NB4 (cell line): ENCODE data around the gene UPB1.

ENCODE experiments used
- DNase-seq: peaks from one replicate; pipeline ENCODE4 v3.0.0; 2010; ENCODE audit warnings: low read depth
- H3K4me3 ChIP-seq: one replicate; pipeline ENCODE4 v1.5.1; 2011; ENCODE audit warnings: mild to moderate bottlenecking, low read depth, low read length, moderate library complexity
- MYC ChIP-seq: IDR thresholded peaks from 2 replicates; pipeline ENCODE4 v1.6.1; 2011; ENCODE audit warnings: low read depth, low read length
- POLR2A ChIP-seq: IDR thresholded peaks from 2 replicates; pipeline ENCODE4 v1.6.1; 2011; ENCODE audit warnings: mild to moderate bottlenecking; ENCODE audit not compliant: insufficient read length; ENCODE audit errors: extremely low read depth
- TF ChIP-seq, protein P1 (sequence below): IDR thresholded peaks from 2 replicates; pipeline ENCODE4 v1.6.1; 2011; ENCODE audit warnings: low read depth, low read length
- TF ChIP-seq, protein P2 (sequence below): IDR thresholded peaks from one replicate; pipeline ENCODE4 v1.5.1; 2012; ENCODE audit warnings: low read depth, low read length

UPB1 gene

DNA sequence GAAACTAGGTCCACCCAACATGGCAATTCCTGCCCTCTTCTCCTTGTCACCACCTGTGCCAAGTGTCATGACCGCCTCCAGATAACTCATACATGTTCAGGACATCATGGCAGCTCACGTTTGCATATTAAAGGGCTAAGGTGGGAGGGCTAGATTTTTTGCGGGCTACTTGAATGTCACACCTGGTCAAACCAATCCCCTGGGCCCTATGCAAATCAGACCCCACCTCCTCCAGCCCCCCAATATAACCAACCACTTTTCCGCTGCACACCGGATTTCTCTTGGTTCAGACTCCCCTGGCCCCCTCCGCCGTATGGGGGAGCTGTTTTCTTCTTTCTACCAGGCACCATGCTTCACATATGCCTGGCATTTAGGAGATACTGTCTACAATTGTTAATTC, 12.6 kb downstream of the UPB1 start:
- DNase-seq = no peak
- no peak overlapping the region for H3K4me3 ChIP-seq
- TF ChIP-seq POLR2A = no peak
- TF ChIP-seq, protein P1, sequence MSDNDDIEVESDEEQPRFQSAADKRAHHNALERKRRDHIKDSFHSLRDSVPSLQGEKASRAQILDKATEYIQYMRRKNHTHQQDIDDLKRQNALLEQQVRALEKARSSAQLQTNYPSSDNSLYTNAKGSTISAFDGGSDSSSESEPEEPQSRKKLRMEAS = no peak
- no peak for TF ChIP-seq MYC
- TF ChIP-seq, protein P2, sequence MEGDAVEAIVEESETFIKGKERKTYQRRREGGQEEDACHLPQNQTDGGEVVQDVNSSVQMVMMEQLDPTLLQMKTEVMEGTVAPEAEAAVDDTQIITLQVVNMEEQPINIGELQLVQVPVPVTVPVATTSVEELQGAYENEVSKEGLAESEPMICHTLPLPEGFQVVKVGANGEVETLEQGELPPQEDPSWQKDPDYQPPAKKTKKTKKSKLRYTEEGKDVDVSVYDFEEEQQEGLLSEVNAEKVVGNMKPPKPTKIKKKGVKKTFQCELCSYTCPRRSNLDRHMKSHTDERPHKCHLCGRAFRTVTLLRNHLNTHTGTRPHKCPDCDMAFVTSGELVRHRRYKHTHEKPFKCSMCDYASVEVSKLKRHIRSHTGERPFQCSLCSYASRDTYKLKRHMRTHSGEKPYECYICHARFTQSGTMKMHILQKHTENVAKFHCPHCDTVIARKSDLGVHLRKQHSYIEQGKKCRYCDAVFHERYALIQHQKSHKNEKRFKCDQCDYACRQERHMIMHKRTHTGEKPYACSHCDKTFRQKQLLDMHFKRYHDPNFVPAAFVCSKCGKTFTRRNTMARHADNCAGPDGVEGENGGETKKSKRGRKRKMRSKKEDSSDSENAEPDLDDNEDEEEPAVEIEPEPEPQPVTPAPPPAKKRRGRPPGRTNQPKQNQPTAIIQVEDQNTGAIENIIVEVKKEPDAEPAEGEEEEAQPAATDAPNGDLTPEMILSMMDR = no peak

DNA sequence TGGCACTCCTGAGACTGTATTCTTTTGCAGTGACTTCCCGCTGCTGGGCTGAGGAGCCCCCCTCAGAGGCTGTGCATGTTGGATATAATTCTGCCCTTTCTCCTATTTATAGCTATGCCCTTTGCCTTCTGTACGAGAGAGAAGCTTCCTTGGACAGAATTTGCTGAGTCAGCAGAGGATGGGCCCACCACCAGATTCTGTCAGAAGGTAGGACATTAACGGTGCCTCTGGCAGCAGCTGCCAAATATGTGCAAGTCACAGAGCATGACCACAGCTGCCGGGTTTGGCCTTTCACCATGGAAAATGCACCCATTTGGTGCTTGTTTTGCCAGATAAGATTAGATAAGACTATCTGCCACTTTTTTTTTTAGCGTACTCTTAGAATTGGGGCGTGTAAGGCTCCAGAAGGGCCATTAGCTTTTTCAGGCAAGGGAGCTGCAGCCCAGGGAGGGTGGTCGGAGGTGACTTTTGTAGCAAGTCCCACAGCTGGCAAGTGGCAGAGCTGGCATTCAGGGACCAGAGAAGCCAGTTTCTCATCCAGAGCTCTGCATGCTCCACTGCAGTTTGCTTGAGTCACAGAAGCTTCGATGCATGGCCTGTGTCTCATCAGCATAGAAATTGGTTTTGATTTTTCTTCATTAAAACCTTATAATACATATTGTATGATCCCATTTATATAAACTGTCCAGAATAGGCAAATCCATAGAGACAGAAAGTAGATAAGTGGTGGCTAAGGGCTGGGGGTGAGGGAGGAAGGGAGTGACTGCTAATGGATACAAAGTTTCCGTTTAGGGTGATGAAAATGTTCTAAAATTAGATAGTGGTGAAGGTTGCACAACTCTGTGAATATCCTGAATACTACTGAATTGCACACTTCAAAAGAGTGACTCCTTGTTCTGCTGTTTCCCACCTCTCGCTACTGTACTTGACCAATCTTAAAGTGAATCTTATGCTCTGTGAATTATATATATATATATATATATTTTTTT, 15.8 kb downstream of the UPB1 start:
- DNase-seq = peak; percentile 94
- TF ChIP-seq, protein P1 = 0 out of 2 replicates have a peak, but pooled peaks have one; percentile 12
- TF ChIP-seq POLR2A (no peak), MYC (peak; percentile 30; the same call in 1 of the 2 replicates)

GRCh38 chr22:24512043-24512442, 16.9 kb downstream of the UPB1 start:
- peak overlapping the region; percentile 28 for H3K4me3 ChIP-seq
- TF ChIP-seq, protein P2 = no peak
- no peak for TF ChIP-seq MYC
- TF ChIP-seq, protein P1 = no peak
- no peak for TF ChIP-seq POLR2A
- DNase-seq = peak; percentile 87

More for the DNA sequence above, 15.8 kb downstream of the UPB1 start:
- peak overlapping the region; percentile 37 for H3K4me3 ChIP-seq

GRCh38 chr22:24513378-24514240, 18.5 kb downstream of the UPB1 start:
- DNase-seq = no peak
- no peak for TF ChIP-seq POLR2A
- TF ChIP-seq MYC = no peak
- TF ChIP-seq, protein P1 = no peak
- TF ChIP-seq, protein P2 = no peak
- no peak overlapping the region for H3K4me3 ChIP-seq

DNA sequence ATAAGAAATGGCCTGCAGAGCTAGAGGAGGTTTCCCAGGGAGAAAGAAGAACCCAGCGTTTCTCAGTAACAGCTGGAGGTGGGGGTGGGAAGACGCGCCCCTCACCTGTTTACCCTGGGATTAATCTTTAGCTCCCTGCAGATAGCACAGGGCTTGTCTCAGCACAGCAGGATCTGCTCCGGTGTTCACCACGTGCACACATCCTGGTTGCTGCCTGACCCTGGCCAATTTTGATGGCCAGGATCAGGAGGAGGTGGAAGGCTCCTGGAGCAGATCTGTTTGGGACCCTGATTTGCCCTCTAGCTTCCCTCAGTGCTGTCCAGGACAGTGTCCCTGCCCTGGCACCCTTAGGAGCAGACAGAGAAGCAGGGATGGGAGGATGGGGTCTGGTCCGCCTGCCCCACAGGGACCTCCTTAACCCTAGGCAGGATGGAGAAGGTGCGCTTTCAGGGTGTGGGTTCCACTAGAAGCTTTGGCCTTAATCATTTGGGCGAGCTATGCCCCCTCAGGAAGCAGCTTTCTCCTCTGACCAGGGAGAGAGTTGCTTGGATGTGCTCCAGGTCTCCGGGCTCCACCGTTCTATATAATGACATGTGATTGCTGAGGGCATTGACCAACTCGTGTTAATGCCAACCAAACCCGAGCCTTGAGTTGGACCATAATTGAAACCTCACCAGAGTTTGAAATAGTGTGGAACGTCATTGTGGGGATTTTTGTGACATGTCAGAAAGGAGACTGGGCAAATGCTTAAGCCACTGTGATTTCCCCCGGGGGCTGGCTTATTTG, 19.3 kb downstream of the UPB1 start:
- H3K4me3 ChIP-seq = no peak overlapping the region
- TF ChIP-seq MYC (no peak), POLR2A (no peak)
- TF ChIP-seq, protein P1 = no peak
- TF ChIP-seq, protein P2 = no peak
- DNase-seq = no peak
